Sigmoid colon (tissue), 4 donors: ENCODE data around the gene PPP1R15A.

Source experiments
- POLR2A ChIP-seq, 2 donors: fragments of 450-650 bp; IDR thresholded peaks; one replicate each; pipeline ENCODE4 v1.6.1; 2016; ENCODE audit warnings: antibody characterized with exemption in 2 of 2, mild to moderate bottlenecking in 2 of 2, moderate library complexity in 2 of 2
- POLR2AphosphoS5 ChIP-seq, 4 donors: sonication (generic); formaldehyde crosslinking; IDR thresholded peaks; one replicate each; pipeline ENCODE4 v1.6.1; 2017; ENCODE audit warnings: antibody characterized with exemption in 4 of 4
- TF ChIP-seq, protein P1 (sequence below), 4 experiments: fragments of 450-650 bp in 3 of 4; fragments of 200-600 bp in 1 of 4; IDR thresholded peaks; one replicate each; pipeline ENCODE4 v1.5.1; 2016 to 2019; ENCODE audit warnings: antibody characterized with exemption in 4 of 4, mild to moderate bottlenecking in 3 of 4, moderate library complexity in 2 of 4

DNA sequence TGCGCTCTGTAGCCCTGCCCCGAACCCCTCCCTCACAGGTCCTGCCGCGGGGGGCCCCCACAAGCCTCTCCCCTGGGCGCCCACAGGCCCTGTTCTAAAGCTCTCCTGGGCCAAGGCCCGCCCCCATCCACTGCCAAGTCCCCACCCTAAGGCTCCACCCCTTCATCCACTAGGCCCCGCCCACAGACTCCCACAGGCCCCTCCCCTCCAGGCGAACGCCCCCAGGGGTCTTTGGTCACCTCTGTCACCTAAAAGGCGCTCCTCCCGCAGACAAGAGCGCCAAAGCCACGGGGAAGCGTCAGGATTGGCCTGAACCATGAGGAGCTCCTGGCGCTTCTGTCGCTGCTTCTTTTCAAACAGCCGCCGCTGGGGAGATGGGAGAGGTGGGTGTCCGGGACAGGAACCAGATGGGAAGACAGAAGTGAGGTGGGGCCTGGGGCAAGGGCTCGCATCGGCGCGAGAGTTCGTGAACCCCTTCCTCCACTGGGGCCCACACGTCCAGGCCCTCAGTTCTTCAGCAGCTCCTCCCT is 24.0 kb downstream of the PPP1R15A start:
- TF ChIP-seq, protein P1, sequence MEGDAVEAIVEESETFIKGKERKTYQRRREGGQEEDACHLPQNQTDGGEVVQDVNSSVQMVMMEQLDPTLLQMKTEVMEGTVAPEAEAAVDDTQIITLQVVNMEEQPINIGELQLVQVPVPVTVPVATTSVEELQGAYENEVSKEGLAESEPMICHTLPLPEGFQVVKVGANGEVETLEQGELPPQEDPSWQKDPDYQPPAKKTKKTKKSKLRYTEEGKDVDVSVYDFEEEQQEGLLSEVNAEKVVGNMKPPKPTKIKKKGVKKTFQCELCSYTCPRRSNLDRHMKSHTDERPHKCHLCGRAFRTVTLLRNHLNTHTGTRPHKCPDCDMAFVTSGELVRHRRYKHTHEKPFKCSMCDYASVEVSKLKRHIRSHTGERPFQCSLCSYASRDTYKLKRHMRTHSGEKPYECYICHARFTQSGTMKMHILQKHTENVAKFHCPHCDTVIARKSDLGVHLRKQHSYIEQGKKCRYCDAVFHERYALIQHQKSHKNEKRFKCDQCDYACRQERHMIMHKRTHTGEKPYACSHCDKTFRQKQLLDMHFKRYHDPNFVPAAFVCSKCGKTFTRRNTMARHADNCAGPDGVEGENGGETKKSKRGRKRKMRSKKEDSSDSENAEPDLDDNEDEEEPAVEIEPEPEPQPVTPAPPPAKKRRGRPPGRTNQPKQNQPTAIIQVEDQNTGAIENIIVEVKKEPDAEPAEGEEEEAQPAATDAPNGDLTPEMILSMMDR (IDR thresholded peaks at IDR 0.05) = no peak
- TF ChIP-seq POLR2AphosphoS5 (IDR thresholded peaks at IDR 0.05) (peak in 2 of 4 donors; percentile 12 to 17), POLR2A (IDR thresholded peaks at IDR 0.05) (no peak)
